Neural progenitor cell (in vitro differentiated cells): ENCODE results near the gene EXOSC5. TPM values are rescaled to one million over a fixed set of nuclear protein-coding genes. Genes with fewer than 3 reads are reported as not detected.
"Not testable (repeated sequence)": the region's sequence is repeated elsewhere in the genome, so short reads cannot be mapped to it uniquely, and the experiment has no call there.

Experiments
- DNase-seq: peaks from one replicate; pipeline ENCODE4 v3.0.0-alpha.2; 2016; ENCODE audit warnings: low spot score
- H2AFZ ChIP-seq: fragments of 200-600 bp; sonication (generic); replicated peaks from 2 replicates; pipeline ENCODE4 v1.6.1; 2016; ENCODE audit warnings: antibody characterized with exemption
- H3F3A ChIP-seq: fragments of 200-600 bp; sonication (generic); 2 replicates; pipeline ENCODE4 v1.6.1; 2016; ENCODE audit warnings: antibody characterized with exemption, low read depth
- H3K27ac ChIP-seq: fragments of 200-600 bp; sonication (generic); 2 replicates; pipeline ENCODE4 v1.5.1; 2016; ENCODE audit warnings: mild to moderate bottlenecking
- H3K27me3 ChIP-seq: fragments of 200-600 bp; sonication (generic); 2 replicates; pipeline ENCODE4 v1.6.1; 2016; ENCODE audit warnings: mild to moderate bottlenecking, moderate library complexity
- H3K36me3 ChIP-seq: fragments of 200-600 bp; sonication (generic); 2 replicates; pipeline ENCODE4 v1.5.1; 2016
- H3K4me1 ChIP-seq: fragments of 200-600 bp; sonication (generic); 2 replicates; pipeline ENCODE4 v1.6.1; 2016; ENCODE audit warnings: mixed run types
- H3K4me2 ChIP-seq: fragments of 200-600 bp; sonication (generic); 2 replicates; pipeline ENCODE4 v1.6.1; 2016
- H3K4me3 ChIP-seq: fragments of 200-600 bp; sonication (generic); 2 replicates; pipeline ENCODE4 v1.5.1; 2016
- H3K79me2 ChIP-seq: fragments of 200-600 bp; sonication (generic); 2 replicates; pipeline ENCODE4 v1.6.1; 2016; ENCODE audit warnings: low read depth
- H3K9ac ChIP-seq: fragments of 200-600 bp; sonication (generic); 2 replicates; pipeline ENCODE4 v1.6.1; 2016
- H3K9me3 ChIP-seq: fragments of 200-600 bp; sonication (generic); 2 replicates; pipeline ENCODE4 v1.5.1; 2016; ENCODE audit warnings: low read depth
- H4K20me1 ChIP-seq: fragments of 200-600 bp; sonication (generic); 2 replicates; pipeline ENCODE4 v1.6.1; 2016; ENCODE audit warnings: low read depth
- H3K27ac Mint-ChIP-seq: 3 replicates; pipeline ENCODE4 v1.8.0; 2021; ENCODE audit warnings: mixed read lengths
- H3K27me3 Mint-ChIP-seq: 2 replicates; pipeline ENCODE4 v1.8.0; 2022; ENCODE audit warnings: low read depth, mild to moderate bottlenecking, inconsistent platforms, moderate library complexity, mixed read lengths; ENCODE audit not compliant: insufficient read depth
- H3K36me3 Mint-ChIP-seq: 3 replicates; pipeline ENCODE4 v1.8.0; 2021; ENCODE audit warnings: mixed read lengths
- H3K4me1 Mint-ChIP-seq: 3 replicates; pipeline ENCODE4 v1.8.0; 2021; ENCODE audit warnings: mixed read lengths
- H3K4me3 Mint-ChIP-seq: 3 replicates; pipeline ENCODE4 v1.8.0; 2021; ENCODE audit warnings: mild to moderate bottlenecking, moderate library complexity, mixed read lengths
- H3K9me3 Mint-ChIP-seq: 3 replicates; pipeline ENCODE4 v1.8.0; 2020; ENCODE audit warnings: mixed read lengths
- CTCF ChIP-seq: fragments of 200-600 bp; sonication (generic); IDR thresholded peaks from 2 replicates; pipeline ENCODE4 v1.5.1; 2017; ENCODE audit warnings: antibody characterized with exemption, mild to moderate bottlenecking
- EZH2 ChIP-seq: fragments of 200-600 bp; sonication (generic); IDR thresholded peaks from 2 replicates; pipeline ENCODE4 v1.6.1; 2017; ENCODE audit warnings: antibody characterized with exemption, mild to moderate bottlenecking, moderate library complexity
- EZH2phosphoT487 ChIP-seq: fragments of 200-600 bp; sonication (generic); IDR thresholded peaks from 2 replicates; pipeline ENCODE4 v1.6.1; 2017; ENCODE audit warnings: antibody characterized with exemption
- total RNA-seq: library from RNA; depleted of rRNA; stranded (reverse); fragments of >200 nt; gene quantifications from 2 replicates; pipeline ENCODE4 v1.2.3, GENCODE V29; 2015; ENCODE audit warnings: low replicate concordance

Gene EXOSC5
- total RNA-seq, 1 donor from 2014 or later, result 10.3 TPM

- peak overlapping the region; percentile 63 for H3K4me3 Mint-ChIP-seq
- no peaks in the 10 kb centered on the region for H3F3A ChIP-seq
- no peak overlapping the region for H3K4me3 ChIP-seq
- H3K27me3 Mint-ChIP-seq, result peaks cover 5% of the 10 kb centered on the region
- no peaks in the 10 kb centered on the region for H3K9me3 ChIP-seq
- no peak overlapping the region for H3K27ac Mint-ChIP-seq
- peaks cover 5% of the 10 kb centered on the region for H3K4me1 ChIP-seq
- H3K4me2 ChIP-seq, result peak overlapping the region; percentile 78
- H3K4me1 Mint-ChIP-seq, result peaks cover 7% of the 10 kb centered on the region
- no peaks in the 10 kb centered on the region for H3K36me3 ChIP-seq
- H3K79me2 ChIP-seq, result peaks cover 18% of the 10 kb centered on the region
- DNase-seq, result no peak
- no peak overlapping the region for H3K9ac ChIP-seq
- peaks cover 4% of the 10 kb centered on the region for H3K9me3 Mint-ChIP-seq
- no peaks in the 10 kb centered on the region for H4K20me1 ChIP-seq
- H3K36me3 Mint-ChIP-seq, result peaks cover 2% of the 10 kb centered on the region
- no peaks in the 10 kb centered on the region for H3K27me3 ChIP-seq
- no peak overlapping the region for H3K27ac ChIP-seq
- no peak for TF ChIP-seq EZH2phosphoT487
- H2AFZ ChIP-seq, result no peak overlapping the region
Observed at GRCh38 chr19:41437944-41438574, 40.9 kb upstream of the EXOSC5 start.

GRCh38 chr19:41436674-41436951, 39.5 kb upstream of the EXOSC5 start:
- H3K36me3 Mint-ChIP-seq, result peaks cover 10% of the 10 kb centered on the region
- Histone ChIP-seq H3K4me2 (no peak overlapping the region), H3K4me1 (peaks cover 5% of the 10 kb centered on the region), H3K36me3 (no peaks in the 10 kb centered on the region), H3K27ac (no peak overlapping the region), H3K27me3 (no peaks in the 10 kb centered on the region), H3K9me3 (no peaks in the 10 kb centered on the region), H3K9ac (no peak overlapping the region), H3F3A (peaks cover 4% of the 10 kb centered on the region), H4K20me1 (no peaks in the 10 kb centered on the region), H2AFZ (no peak overlapping the region), H3K79me2 (peaks cover 18% of the 10 kb centered on the region), H3K4me3 (no peak overlapping the region)
- no peak overlapping the region for H3K4me3 Mint-ChIP-seq
- no peak overlapping the region for H3K27ac Mint-ChIP-seq
- H3K27me3 Mint-ChIP-seq, result peaks cover 11% of the 10 kb centered on the region
- TF ChIP-seq CTCF (no peak), EZH2 (no peak), EZH2phosphoT487 (no peak)
- H3K4me1 Mint-ChIP-seq, result peaks cover 7% of the 10 kb centered on the region
- peaks cover 4% of the 10 kb centered on the region for H3K9me3 Mint-ChIP-seq
- DNase-seq, result no peak

- peaks cover 11% of the 10 kb centered on the region for H3K27me3 Mint-ChIP-seq
- Histone ChIP-seq H3K4me3 (no peak overlapping the region), H3K27ac (no peak overlapping the region), H3K4me2 (no peak overlapping the region), H2AFZ (no peak overlapping the region), H3K36me3 (no peaks in the 10 kb centered on the region), H3K9me3 (no peaks in the 10 kb centered on the region), H3K4me1 (peaks cover 5% of the 10 kb centered on the region), H3K79me2 (peaks cover 18% of the 10 kb centered on the region), H3K9ac (no peak overlapping the region), H3K27me3 (no peaks in the 10 kb centered on the region), H4K20me1 (no peaks in the 10 kb centered on the region), H3F3A (peaks cover 4% of the 10 kb centered on the region)
- H3K36me3 Mint-ChIP-seq, result peaks cover 11% of the 10 kb centered on the region
- H3K27ac Mint-ChIP-seq, result no peak overlapping the region
- H3K9me3 Mint-ChIP-seq, result peaks cover 4% of the 10 kb centered on the region
- TF ChIP-seq EZH2phosphoT487 (no peak), CTCF (no peak), EZH2 (no peak)
- H3K4me1 Mint-ChIP-seq, result peaks cover 7% of the 10 kb centered on the region
- DNase-seq, result no peak
- no peak overlapping the region for H3K4me3 Mint-ChIP-seq
Observed at GRCh38 chr19:41435936-41436673, 38.9 kb upstream of the EXOSC5 start.

- not testable (repeated sequence) for H3K36me3 ChIP-seq, H3K4me1 ChIP-seq, H3K4me2 ChIP-seq, H3K27ac Mint-ChIP-seq, H3K4me3 ChIP-seq, H3K27me3 ChIP-seq, H3K4me3 Mint-ChIP-seq, H3K9me3 ChIP-seq, H3K27me3 Mint-ChIP-seq, H3K27ac ChIP-seq, H3F3A ChIP-seq, H4K20me1 ChIP-seq, H2AFZ ChIP-seq, H3K9me3 Mint-ChIP-seq, DNase-seq, H3K9ac ChIP-seq, H3K4me1 Mint-ChIP-seq
- H3K79me2 ChIP-seq, result peaks cover 18% of the 10 kb centered on the region
- H3K36me3 Mint-ChIP-seq, result peaks cover 12% of the 10 kb centered on the region
Observed at GRCh38 chr19:41435376-41435775, 38.2 kb upstream of the EXOSC5 start.
